Thyroid gland (tissue), 4 donors: ENCODE measurements around the gene COL13A1.

Experiments
- POLR2A ChIP-seq, 2 donors: fragments of 450-650 bp; IDR thresholded peaks; one replicate each; pipeline ENCODE4 v1.6.1; 2017; ENCODE audit warnings: antibody characterized with exemption in 2 of 2, mild to moderate bottlenecking in 2 of 2, moderate library complexity in 1 of 2
- TF ChIP-seq, protein P1 (sequence below), 6 experiments: fragments of 200-600 bp in 3 of 6; fragments of 450-650 bp in 3 of 6; sonication (generic) in 3 of 6; IDR thresholded peaks; one replicate each; pipeline ENCODE4 v1.5.1; 2016 to 2019; ENCODE audit warnings: antibody characterized with exemption in 6 of 6, mild to moderate bottlenecking in 2 of 6, inconsistent platforms in 1 of 6, moderate library complexity in 1 of 6

DNA sequence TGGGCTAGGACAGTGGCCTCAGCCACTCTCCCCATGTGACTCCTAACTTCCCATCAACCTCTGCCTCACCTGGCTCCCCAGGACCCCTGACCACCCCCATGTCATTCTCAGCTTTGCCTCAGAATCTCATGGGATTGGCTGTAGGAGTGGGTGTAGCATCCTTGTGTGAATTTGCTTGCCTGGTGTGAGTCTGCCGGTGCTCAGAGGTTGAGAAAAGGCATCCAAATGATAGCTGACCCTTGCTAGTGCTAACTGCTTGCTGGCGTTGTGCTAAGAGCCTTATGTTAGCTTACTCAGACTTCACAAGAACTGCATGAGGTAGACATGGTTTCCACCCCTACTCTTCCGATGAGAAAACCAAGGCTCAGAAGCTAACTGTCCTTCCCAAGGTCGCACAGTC is 74.2 kb downstream of the COL13A1 start:
- TF ChIP-seq, protein P1, sequence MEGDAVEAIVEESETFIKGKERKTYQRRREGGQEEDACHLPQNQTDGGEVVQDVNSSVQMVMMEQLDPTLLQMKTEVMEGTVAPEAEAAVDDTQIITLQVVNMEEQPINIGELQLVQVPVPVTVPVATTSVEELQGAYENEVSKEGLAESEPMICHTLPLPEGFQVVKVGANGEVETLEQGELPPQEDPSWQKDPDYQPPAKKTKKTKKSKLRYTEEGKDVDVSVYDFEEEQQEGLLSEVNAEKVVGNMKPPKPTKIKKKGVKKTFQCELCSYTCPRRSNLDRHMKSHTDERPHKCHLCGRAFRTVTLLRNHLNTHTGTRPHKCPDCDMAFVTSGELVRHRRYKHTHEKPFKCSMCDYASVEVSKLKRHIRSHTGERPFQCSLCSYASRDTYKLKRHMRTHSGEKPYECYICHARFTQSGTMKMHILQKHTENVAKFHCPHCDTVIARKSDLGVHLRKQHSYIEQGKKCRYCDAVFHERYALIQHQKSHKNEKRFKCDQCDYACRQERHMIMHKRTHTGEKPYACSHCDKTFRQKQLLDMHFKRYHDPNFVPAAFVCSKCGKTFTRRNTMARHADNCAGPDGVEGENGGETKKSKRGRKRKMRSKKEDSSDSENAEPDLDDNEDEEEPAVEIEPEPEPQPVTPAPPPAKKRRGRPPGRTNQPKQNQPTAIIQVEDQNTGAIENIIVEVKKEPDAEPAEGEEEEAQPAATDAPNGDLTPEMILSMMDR (IDR thresholded peaks at IDR 0.05) = no peak
- no peak for TF ChIP-seq POLR2A (IDR thresholded peaks at IDR 0.05)
